Colonic mucosa (tissue), 4 donors: Measurements from ENCODE around the gene ASCC1. TPM values are rescaled to one million over a fixed set of nuclear protein-coding genes. Genes with fewer than 3 reads are reported as not detected.

Source experiments
- DNase-seq: peaks from one replicate; pipeline ENCODE4 v3.0.0-alpha.2; 2020
- H3K27ac ChIP-seq: fragments of 200-600 bp; one replicate; pipeline ENCODE4 v1.8.0; 2021
- H3K27me3 ChIP-seq: fragments of 200-600 bp; one replicate; pipeline ENCODE4 v1.8.0; 2021
- H3K36me3 ChIP-seq: fragments of 200-600 bp; one replicate; pipeline ENCODE4 v1.8.0; 2021
- H3K4me1 ChIP-seq: fragments of 200-600 bp; one replicate; pipeline ENCODE4 v1.8.0; 2021; ENCODE audit warnings: mild to moderate bottlenecking
- H3K4me3 ChIP-seq: fragments of 200-600 bp; one replicate; pipeline ENCODE4 v1.8.0; 2021
- H3K9ac ChIP-seq, 2 donors: one replicate each; pipeline ENCODE4 v1.7.0; 2013; ENCODE audit warnings: control low read depth in 2 of 2, low read depth in 2 of 2, low read length in 2 of 2
- H3K9me3 ChIP-seq: fragments of 200-600 bp; one replicate; pipeline ENCODE4 v1.8.0; 2021
- CTCF ChIP-seq: fragments of 200-600 bp; IDR thresholded peaks from one replicate; pipeline ENCODE4 v1.8.0; 2022; ENCODE audit warnings: antibody characterized with exemption, mild to moderate bottlenecking
- intact Hi-C: fragments of 100-400 bp; cut with DNase I; formaldehyde crosslinking; loops from one replicate; pipeline ENCODE4 v1.14.1; 2022
- total RNA-seq, 2 donors: library from RNA; stranded (reverse); fragmentation: NEBNext Ultra II Directional in 1 of 2; extraction: Animal tissue kit (Norgen Biotek cat#: 25700) in 1 of 2; gene quantifications; one replicate each; pipeline ENCODE4 v1.2.1, GENCODE V29; 2021
- donor health status: healthy.
- donor health status: DM: no; HTN: no; CAD: no.
- donor health status: DM: no; HTN: no; CAD: no.

The ASCC1 gene
- total RNA-seq, 2 donors from 2014 or later: 16.2 to 19.2 TPM

- Histone ChIP-seq H3K9me3 (no peaks in the 10 kb centered on the region), H3K27ac (peak overlapping the region; percentile 90), H3K4me1 (peaks cover 16% of the 10 kb centered on the region), H3K27me3 (no peaks in the 10 kb centered on the region), H3K36me3 (no peaks in the 10 kb centered on the region), H3K4me3 (no peak overlapping the region), H3K9ac (peak overlapping the region in 1 of 2 donors; percentile 83)
- DNase-seq: no peak
- intact Hi-C loops: no loop called here
- no peak for TF ChIP-seq CTCF
Measured at GRCh38 chr10:72261784-72262404, 45.8 kb upstream of the ASCC1 start.

- Histone ChIP-seq H3K27ac (peak overlapping the region; percentile 90), H3K4me1 (peaks cover 16% of the 10 kb centered on the region), H3K36me3 (no peaks in the 10 kb centered on the region), H3K9me3 (no peaks in the 10 kb centered on the region), H3K9ac (peak overlapping the region; percentile 60 to 83), H3K4me3 (peak overlapping the region; percentile 48), H3K27me3 (no peaks in the 10 kb centered on the region)
- no peak for TF ChIP-seq CTCF
- intact Hi-C loops: no loop called here
- DNase-seq: peak; percentile 46
Measured at GRCh38 chr10:72260976-72261783, 45.1 kb upstream of the ASCC1 start.

- Histone ChIP-seq H3K27ac (peak overlapping the region; percentile 90), H3K9me3 (no peaks in the 10 kb centered on the region), H3K36me3 (no peaks in the 10 kb centered on the region), H3K9ac (peak overlapping the region in 1 of 2 donors; percentile 83), H3K4me3 (peak overlapping the region; percentile 48), H3K4me1 (peaks cover 20% of the 10 kb centered on the region), H3K27me3 (no peaks in the 10 kb centered on the region)
- intact Hi-C loops: no loop called here
- DNase-seq: peak; percentile 89
- no peak for TF ChIP-seq CTCF
Measured at GRCh38 chr10:72260239-72260975, 44.3 kb upstream of the ASCC1 start.

GRCh38 chr10:72259491-72260238 lies 43.6 kb upstream of the ASCC1 start:
- no peak for TF ChIP-seq CTCF
- Histone ChIP-seq H3K27me3 (no peaks in the 10 kb centered on the region), H3K4me3 (no peak overlapping the region), H3K36me3 (no peaks in the 10 kb centered on the region), H3K4me1 (peaks cover 26% of the 10 kb centered on the region), H3K9ac (peak overlapping the region in 1 of 2 donors; percentile 83), H3K9me3 (no peaks in the 10 kb centered on the region), H3K27ac (peak overlapping the region; percentile 90)
- intact Hi-C loops: no loop called here
- no peak for DNase-seq

- Histone ChIP-seq H3K4me3 (no peak overlapping the region), H3K4me1 (peaks cover 27% of the 10 kb centered on the region), H3K9me3 (no peaks in the 10 kb centered on the region), H3K27ac (no peak overlapping the region), H3K9ac (no peak overlapping the region), H3K36me3 (no peaks in the 10 kb centered on the region), H3K27me3 (no peaks in the 10 kb centered on the region)
- no peak for TF ChIP-seq CTCF
- no peak for DNase-seq
- intact Hi-C loops: no loop called here
Measured at GRCh38 chr10:72258617-72259016, 42.5 kb upstream of the ASCC1 start.
